K562 (cell line): ENCODE results near the gene ATF7IP. TPM values are rescaled to one million over a fixed set of nuclear protein-coding genes. Genes with fewer than 3 reads are reported as not detected.

Experiments
- ATAC-seq: fragments of 200-7000 bp; cut with Tn5 transposase; 3 replicates; pipeline ENCODE4 v1.9.1; 2020; ENCODE audit warnings: moderate library complexity
- BruUV-seq: library from RNA; stranded (reverse); fragments of 400-500 nt; replicated peaks from 2 replicates; lab custom pipeline; 2021; lab: Mats Ljungman, UMichigan
- CTCF ChIA-PET: fragments of 300-600 bp; formaldehyde crosslinking; extraction: SDS; loops from one replicate; lab custom pipeline; 2021; ENCODE audit warnings: low intra/inter-chr PET ratio; lab: Yijun Ruan, JAX
- POLR2A ChIA-PET: fragments of 300-600, 350-650 bp; sonication (Branson Sonifier 250); formaldehyde crosslinking; extraction: SDS; loops from one replicate; lab custom pipeline; 2021; ENCODE audit warnings: antibody characterized with exemption, inconsistent platforms; lab: Yijun Ruan, JAX
- DNase-seq, 4 experiments: peaks; one replicate each; pipeline versions ENCODE4 v3.0.0 to v3.0.0-alpha.2; 2011 to 2018; ENCODE audit warnings: low spot score in 3 of 4, mixed read lengths in 3 of 4; ENCODE audit errors: extremely low read depth in 1 of 4
- FAIRE-seq: peaks from 2 replicates; lab custom pipeline; 2011; peaks lifted over from hg19 to GRCh38; lab: Jason Lieb, UNC
- H2AFZ ChIP-seq: 2 replicates; pipeline ENCODE4 v1.6.0; 2011; ENCODE audit warnings: low read depth, low read length, control low read depth, inconsistent platforms
- H3K27ac ChIP-seq: fragments of 200-600 bp; 3 replicates; pipeline ENCODE4 v1.8.0; 2011; ENCODE audit warnings: low read depth, mild to moderate bottlenecking, control low read depth, inconsistent platforms, low read length, moderate library complexity, mixed read lengths; ENCODE audit errors: extremely low read depth
- H3K27me3 ChIP-seq, 2 experiments: fragments of 300-600 bp in 1 of 2; 2 replicates in 1 of 2; 3 replicates in 1 of 2; pipeline versions ENCODE4 v1.6.0 to v1.8.0; 2011; ENCODE audit warnings: inconsistent platforms in 2 of 2, low read length in 2 of 2, mild to moderate bottlenecking in 1 of 2, mixed read lengths in 1 of 2, moderate library complexity in 1 of 2; ENCODE audit not compliant: control insufficient read depth in 2 of 2, insufficient read depth in 2 of 2
- H3K36me3 ChIP-seq: fragments of 300-600 bp; 3 replicates; pipeline ENCODE4 v1.8.0; 2011; ENCODE audit warnings: mild to moderate bottlenecking, low read length, inconsistent platforms; ENCODE audit not compliant: control insufficient read depth, insufficient read depth
- H3K4me1 ChIP-seq, 2 experiments: fragments of 200-600 bp in 1 of 2; replicated peaks in 1 of 2; 2 replicates in 1 of 2; 3 replicates in 1 of 2; pipeline versions ENCODE4 v1.5.1 to v1.8.0; 2011; ENCODE audit warnings: inconsistent platforms in 2 of 2, low read length in 2 of 2, mild to moderate bottlenecking in 1 of 2, mixed read lengths in 1 of 2, moderate library complexity in 1 of 2; ENCODE audit not compliant: control insufficient read depth in 2 of 2, insufficient read depth in 2 of 2
- H3K4me2 ChIP-seq: 2 replicates; pipeline ENCODE4 v1.6.1; 2011; ENCODE audit warnings: low read length, control low read depth, inconsistent platforms, mixed read lengths; ENCODE audit not compliant: insufficient read depth
- H3K4me3 ChIP-seq: fragments of 200-600 bp; sonication (generic), shearing (Covaris generic); 2 replicates; pipeline ENCODE4 v1.5.1; 2016; ENCODE audit warnings: control low read depth, inconsistent platforms
- H3K79me2 ChIP-seq: fragments of 200-600 bp; 3 replicates; pipeline ENCODE4 v1.8.0; 2011; ENCODE audit warnings: low read length, inconsistent platforms; ENCODE audit not compliant: control insufficient read depth, insufficient read depth
- H3K9ac ChIP-seq, 2 experiments: 2 replicates each; pipeline versions ENCODE4 v1.6.0 to v1.6.1; 2011; ENCODE audit warnings: low read depth in 2 of 2, low read length in 2 of 2, control low read depth in 1 of 2, inconsistent platforms in 1 of 2, mild to moderate bottlenecking in 1 of 2, mixed read lengths in 1 of 2; ENCODE audit not compliant: insufficient read depth in 1 of 2
- H3K9me1 ChIP-seq: one replicate; pipeline ENCODE4 v1.6.0; 2011; ENCODE audit warnings: inconsistent platforms, mild to moderate bottlenecking, low read length, moderate library complexity; ENCODE audit not compliant: control insufficient read depth, insufficient read depth
- H3K9me3 ChIP-seq: replicated peaks from 2 replicates; pipeline ENCODE4 v1.5.1; 2011; ENCODE audit warnings: low read depth, low read length, inconsistent platforms; ENCODE audit not compliant: control insufficient read depth, insufficient read depth
- H4K20me1 ChIP-seq: replicated peaks from 2 replicates; pipeline ENCODE4 v1.6.1; 2011; ENCODE audit warnings: low read length, inconsistent platforms, mixed read lengths; ENCODE audit not compliant: control insufficient read depth, insufficient read depth
- ARID1B ChIP-seq: fragments of 450-650 bp; IDR thresholded peaks from 2 replicates; pipeline ENCODE4 v1.6.1; 2016; ENCODE audit warnings: antibody characterized with exemption, mild to moderate bottlenecking, inconsistent platforms
- CBFA2T2 ChIP-seq: fragments of 450-650 bp; conservative IDR thresholded peaks from 2 replicates; pipeline ENCODE4 v1.6.1; 2017; ENCODE audit warnings: mild to moderate bottlenecking
- FOSL1 ChIP-seq: fragments of 200-800 bp; sonication (Bioruptor generic); conservative IDR thresholded peaks from 2 replicates; pipeline ENCODE4 v1.6.1; 2016; ENCODE audit warnings: missing genetic modification characterization, missing compliant biosample characterization
- FOXO4 ChIP-seq: fragments of 450-650 bp; formaldehyde crosslinking; IDR thresholded peaks from 2 replicates; pipeline ENCODE4 v1.4.0; 2020; ENCODE audit warnings: mild to moderate bottlenecking, moderate library complexity
- GATA2 ChIP-seq: sonication (generic); formaldehyde crosslinking; IDR thresholded peaks from 2 replicates; pipeline ENCODE4 v1.4.0; 2020; ENCODE audit warnings: mild to moderate bottlenecking, missing genetic modification reagents
- NELFE ChIP-seq: IDR thresholded peaks from 2 replicates; pipeline ENCODE4 v1.6.1; 2011; ENCODE audit warnings: mild to moderate bottlenecking; ENCODE audit not compliant: insufficient read depth, insufficient read length
- NFE2 ChIP-seq: IDR thresholded peaks from 2 replicates; pipeline ENCODE4 v1.6.1; 2014; ENCODE audit warnings: antibody characterized with exemption, low read depth
- RB1 ChIP-seq: fragments of 450-650 bp; IDR thresholded peaks from 2 replicates; pipeline ENCODE4 v1.6.1; 2017; ENCODE audit warnings: low read depth, mild to moderate bottlenecking
- RBM15 ChIP-seq: fragments of 200-400 bp; formaldehyde crosslinking; IDR thresholded peaks from 2 replicates; pipeline ENCODE4 v1.6.1; 2018; ENCODE audit warnings: mild to moderate bottlenecking, low read length, moderate library complexity; ENCODE audit not compliant: insufficient read depth
- RFX5 ChIP-seq: IDR thresholded peaks from 2 replicates; pipeline ENCODE4 v1.6.1; 2011; ENCODE audit warnings: low read depth, mild to moderate bottlenecking, improper control_type of control experiment, low read length
- SMARCA5 ChIP-seq: fragments of 450-650 bp; IDR thresholded peaks from 2 replicates; pipeline ENCODE4 v1.6.1; 2016
- SNRNP70 ChIP-seq: fragments of 200-400 bp; formaldehyde crosslinking; optimal IDR thresholded peaks from 2 replicates; pipeline ENCODE3; 2017; ENCODE audit warnings: low read depth, low read length
- TBP ChIP-seq: optimal IDR thresholded peaks from 2 replicates; pipeline ENCODE3; 2011; ENCODE audit warnings: low read depth, low read length, improper control_type of control experiment
- TCF15 ChIP-seq: fragments of 250-450 bp; sonication (Bioruptor Pico); IDR thresholded peaks from 2 replicates; pipeline ENCODE4 v1.8.0; 2022; ENCODE audit warnings: moderate library complexity, mild to moderate bottlenecking, inconsistent platforms
- TRIM24 ChIP-seq, 2 experiments: fragments of 450-650 bp; IDR thresholded peaks; 2 replicates each; pipeline ENCODE4 v1.6.1; 2016
- ZZZ3 ChIP-seq: fragments of 450-650 bp; IDR thresholded peaks from 2 replicates; pipeline ENCODE4 v1.6.1; 2016; ENCODE audit warnings: antibody characterized with exemption, mild to moderate bottlenecking, moderate library complexity
- whole genome bisulfite sequencing: fragments of 100-300 bp; shearing (Covaris generic); methylation state at CpG from one replicate; pipeline ENCODE4 v1.1.6; 2016; ENCODE audit warnings: low coverage, mixed read lengths; ENCODE audit not compliant: insufficient coverage; ENCODE audit errors: missing lambda C conversion rate; 5-methylcytosine and 5-hydroxymethylcytosine counted together
- in situ Hi-C: fragments of 300-500 bp; cut with MboI; formaldehyde crosslinking; loops from 4 replicates; pipeline ENCODE4 v1.15.0; 2018; ENCODE audit warnings: inconsistent platforms, mixed read lengths
- intact Hi-C: fragments of 100-400 bp; cut with micrococcal nuclease; formaldehyde crosslinking; loops from 2 replicates; pipeline ENCODE4 v1.14.2; 2022
- polyA plus RNA-seq, 8 experiments: library from polyadenylated mRNA; depleted of rRNA in 4 of 8; stranded (reverse) in 5 of 8; unstranded in 3 of 8; fragments of >200 nt; fragmentation: Nextera tagmentation in 2 of 8; fragmentation: Illumina TruSeq in 1 of 8; extraction: Ambion mirVana in 2 of 8; extraction: Trizol in 1 of 8; gene quantifications; 2 replicates each; pipeline versions ENCODE4 v1.2.1 to v1.2.3, GENCODE V29; 2011 to 2014; ENCODE audit warnings: inconsistent platforms in 1 of 8, missing spikeins in 1 of 8
- total RNA-seq, 7 experiments: library from RNA; depleted of rRNA in 6 of 7; stranded (reverse); fragments of >200 nt in 6 of 7; fragmentation: Illumina TruSeq in 2 of 7; extraction: Trizol in 2 of 7; gene quantifications; 2 replicates each; pipeline versions ENCODE4 v1.2.1 to v1.2.3, GENCODE V29; 2011 to 2021; ENCODE audit warnings: low replicate concordance in 1 of 7
- TF ChIP-seq, protein P1 (sequence below): conservative IDR thresholded peaks from 2 replicates; pipeline ENCODE4 v1.6.1; 2011; ENCODE audit warnings: low read depth, mild to moderate bottlenecking, low read length; ENCODE audit not compliant: control insufficient read depth
- TF ChIP-seq, protein P2 (sequence below): fragments of 450-650 bp; IDR thresholded peaks from 2 replicates; pipeline ENCODE4 v1.6.1; 2016; ENCODE audit warnings: low read depth, mild to moderate bottlenecking, moderate library complexity
- TF ChIP-seq, protein P3 (sequence below): fragments of 250-450 bp; sonication (Bioruptor Pico); IDR thresholded peaks from 2 replicates; pipeline ENCODE4 v1.5.0; 2020; ENCODE audit warnings: mild to moderate bottlenecking

ATF7IP gene
- total and polyA plus RNA-seq, 9 of the 15 experiments (the other 6 are each of a cell fraction or from before 2014, with no cell fraction given) = 2.8 to 27.1 (median 11.0) TPM

GRCh38 chr12:14410841-14411569 is 45.5 kb downstream of the ATF7IP start:
- peak; percentile 48; the same call in 2 of the 3 replicates for ATAC-seq
- WGBS = 60% methylated on average over 6 of the region's 6 CpGs
- Histone ChIP-seq H3K27me3 (no peaks in the 10 kb centered on the region), H4K20me1 (no peaks in the 10 kb centered on the region), H3K4me2 (no peak overlapping the region), H3K36me3 (peaks cover 2% of the 10 kb centered on the region; the same call in 1 of the 3 replicates), H3K9ac (no peak overlapping the region), H3K9me1 (no peaks in the 10 kb centered on the region), H3K4me1 (no peaks in the 10 kb centered on the region; a peak in 2 of 5 replicates), H2AFZ (no peak overlapping the region), H3K4me3 (no peak overlapping the region), H3K27ac (peak overlapping the region; percentile 25; the same call in 1 of the 3 replicates), H3K9me3 (peaks cover 3% of the 10 kb centered on the region; the same call in 1 of the 2 replicates), H3K79me2 (peaks cover 98% of the 10 kb centered on the region)
- ChIA-PET CTCF (no interaction called here), POLR2A (no interaction called here)
- BruUV-seq = no TSS peak
- in situ Hi-C loops (no loop called here), intact Hi-C loops (no loop called here)
- DNase-seq = no peak
- peak; percentile 60 for FAIRE-seq
- no peak for TF ChIP-seq ZZZ3
- TF ChIP-seq RFX5 = no peak
- no peak for TF ChIP-seq TCF15 (CRISPR knock-in tag)
- TF ChIP-seq CBFA2T2 = no peak
- TF ChIP-seq FOSL1 (tag) = peak; percentile 84
- peak in 1 of 2 experiments; percentile 31; a peak in 1 of 4 replicates for TF ChIP-seq TRIM24 (IDR thresholded peaks at IDR 0.05)
- peak; percentile 63 for TF ChIP-seq ARID1B
- 0 out of 2 replicates have a peak, but pooled peaks have one; percentile 13 for TF ChIP-seq GATA2 (CRISPR knock-in tag)
- TF ChIP-seq TBP = no peak
- TF ChIP-seq, protein P1, sequence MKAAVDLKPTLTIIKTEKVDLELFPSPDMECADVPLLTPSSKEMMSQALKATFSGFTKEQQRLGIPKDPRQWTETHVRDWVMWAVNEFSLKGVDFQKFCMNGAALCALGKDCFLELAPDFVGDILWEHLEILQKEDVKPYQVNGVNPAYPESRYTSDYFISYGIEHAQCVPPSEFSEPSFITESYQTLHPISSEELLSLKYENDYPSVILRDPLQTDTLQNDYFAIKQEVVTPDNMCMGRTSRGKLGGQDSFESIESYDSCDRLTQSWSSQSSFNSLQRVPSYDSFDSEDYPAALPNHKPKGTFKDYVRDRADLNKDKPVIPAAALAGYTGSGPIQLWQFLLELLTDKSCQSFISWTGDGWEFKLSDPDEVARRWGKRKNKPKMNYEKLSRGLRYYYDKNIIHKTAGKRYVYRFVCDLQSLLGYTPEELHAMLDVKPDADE = no peak
- no peak for TF ChIP-seq RB1
- TF ChIP-seq, protein P2, sequence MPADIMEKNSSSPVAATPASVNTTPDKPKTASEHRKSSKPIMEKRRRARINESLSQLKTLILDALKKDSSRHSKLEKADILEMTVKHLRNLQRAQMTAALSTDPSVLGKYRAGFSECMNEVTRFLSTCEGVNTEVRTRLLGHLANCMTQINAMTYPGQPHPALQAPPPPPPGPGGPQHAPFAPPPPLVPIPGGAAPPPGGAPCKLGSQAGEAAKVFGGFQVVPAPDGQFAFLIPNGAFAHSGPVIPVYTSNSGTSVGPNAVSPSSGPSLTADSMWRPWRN = no peak
- no peak for TF ChIP-seq RBM15
- TF ChIP-seq SNRNP70 = no peak
- TF ChIP-seq, protein P3, sequence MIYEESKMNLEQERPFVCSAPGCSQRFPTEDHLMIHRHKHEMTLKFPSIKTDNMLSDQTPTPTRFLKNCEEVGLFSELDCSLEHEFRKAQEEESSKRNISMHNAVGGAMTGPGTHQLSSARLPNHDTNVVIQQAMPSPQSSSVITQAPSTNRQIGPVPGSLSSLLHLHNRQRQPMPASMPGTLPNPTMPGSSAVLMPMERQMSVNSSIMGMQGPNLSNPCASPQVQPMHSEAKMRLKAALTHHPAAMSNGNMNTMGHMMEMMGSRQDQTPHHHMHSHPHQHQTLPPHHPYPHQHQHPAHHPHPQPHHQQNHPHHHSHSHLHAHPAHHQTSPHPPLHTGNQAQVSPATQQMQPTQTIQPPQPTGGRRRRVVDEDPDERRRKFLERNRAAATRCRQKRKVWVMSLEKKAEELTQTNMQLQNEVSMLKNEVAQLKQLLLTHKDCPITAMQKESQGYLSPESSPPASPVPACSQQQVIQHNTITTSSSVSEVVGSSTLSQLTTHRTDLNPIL (CRISPR knock-in tag) = no peak
- TF ChIP-seq FOXO4 = no peak
- TF ChIP-seq SMARCA5 = no peak
- peak; percentile 58 for TF ChIP-seq NFE2
- TF ChIP-seq NELFE = no peak
